HG03571 (cell line): Measurements from ENCODE around the gene UBE2I.

Experiments used
- ATAC-seq: cut with Tn5 transposase; IDR thresholded peaks from one replicate; pipeline ENCODE4 v1.9.1; 2021; ENCODE audit not compliant: unreplicated experiment

Gene UBE2I

GRCh38 chr16:1277151-1277598 lies 32.3 kb upstream of the UBE2I start:
- ATAC-seq, result no peak

DNA sequence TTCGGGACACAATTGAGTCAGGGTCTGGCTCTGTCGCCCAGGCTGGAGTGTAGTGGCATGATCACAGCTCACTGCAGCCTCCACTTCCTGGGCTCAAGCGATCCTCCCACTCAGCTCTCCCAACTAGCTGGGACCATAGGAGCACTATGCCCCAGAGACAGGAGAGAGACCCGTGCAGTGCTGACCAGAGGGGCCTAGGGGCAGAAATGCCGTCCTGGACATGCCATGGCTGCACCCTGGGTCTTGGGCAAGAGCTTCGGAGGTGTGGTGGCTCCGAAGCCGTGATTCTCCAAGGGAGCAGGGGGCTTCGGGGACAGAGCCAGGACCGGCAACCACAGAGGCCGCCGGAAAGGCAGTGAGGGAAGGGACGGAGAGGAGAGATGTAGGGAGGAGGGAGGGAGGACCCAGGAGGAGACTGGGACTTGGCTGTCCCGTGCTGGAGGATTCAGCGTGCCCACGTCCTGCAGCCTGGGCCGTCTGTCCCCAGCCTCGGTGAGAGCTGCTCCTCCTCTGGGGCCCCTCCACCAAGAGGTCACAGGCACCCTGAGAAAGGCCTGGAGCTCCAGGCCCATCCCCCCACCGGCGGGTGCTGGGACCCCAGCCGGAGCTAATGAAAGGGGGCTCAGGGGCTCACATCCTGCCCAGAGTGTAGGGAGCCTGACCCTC lies 31.7 kb upstream of the UBE2I start:
- ATAC-seq, result no peak

DNA sequence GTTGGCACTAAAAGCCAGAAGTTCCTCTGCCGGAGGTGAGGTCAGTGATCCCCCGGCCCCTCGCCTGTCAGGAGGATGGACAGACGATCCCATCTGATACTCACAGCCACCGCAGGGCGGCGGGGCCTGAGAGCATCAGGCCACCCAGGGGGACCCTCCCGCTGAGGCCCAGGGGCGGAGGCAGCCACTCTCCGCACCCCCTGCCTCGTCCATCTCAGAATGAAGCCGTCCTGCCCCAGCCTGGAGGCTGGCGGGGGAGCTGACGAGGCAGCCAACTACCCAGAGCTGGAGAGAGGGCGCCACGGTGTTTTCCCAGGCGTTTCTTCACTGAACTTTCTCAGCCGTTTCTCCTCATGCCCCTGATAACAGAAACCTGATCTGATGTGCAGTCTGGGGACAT lies 31.0 kb upstream of the UBE2I start:
- no peak for ATAC-seq

- ATAC-seq, result no peak
Observed at GRCh38 chr16:1279081-1279944, 30.1 kb upstream of the UBE2I start.

DNA sequence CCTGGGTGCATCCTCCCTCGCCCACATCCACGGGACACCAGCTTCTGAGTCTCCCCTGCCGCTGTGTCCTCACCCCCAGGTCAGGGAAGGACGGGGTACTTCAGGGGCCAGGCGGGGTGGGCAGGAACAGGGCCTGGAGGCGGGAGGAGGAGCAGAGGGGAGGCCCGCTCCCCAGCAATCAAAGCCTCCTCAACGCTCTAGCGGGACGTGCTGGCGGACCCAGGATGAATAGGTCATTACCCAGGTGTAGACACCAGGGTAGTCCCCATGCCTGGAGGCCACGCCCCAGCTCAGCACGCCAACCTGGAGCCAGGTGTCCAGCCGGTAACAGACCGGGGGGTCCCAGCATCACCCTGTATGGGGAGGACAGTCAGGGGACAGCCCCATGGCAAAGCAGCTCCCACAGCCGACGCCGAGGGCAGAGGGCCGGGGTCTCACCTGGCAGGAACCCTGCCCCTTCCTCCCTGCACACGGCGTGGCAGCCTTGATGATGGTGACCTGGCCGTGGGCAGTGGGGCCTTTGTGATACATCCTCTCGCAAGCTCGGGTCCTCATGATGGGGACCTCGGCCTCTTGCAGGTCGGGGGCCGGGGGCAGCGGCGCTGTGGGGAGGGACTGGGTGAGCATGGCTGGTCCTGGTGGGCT lies 29.4 kb upstream of the UBE2I start:
- no peak for ATAC-seq

GRCh38 chr16:1280783-1281182 lies 28.7 kb upstream of the UBE2I start:
- ATAC-seq, result no peak

DNA sequence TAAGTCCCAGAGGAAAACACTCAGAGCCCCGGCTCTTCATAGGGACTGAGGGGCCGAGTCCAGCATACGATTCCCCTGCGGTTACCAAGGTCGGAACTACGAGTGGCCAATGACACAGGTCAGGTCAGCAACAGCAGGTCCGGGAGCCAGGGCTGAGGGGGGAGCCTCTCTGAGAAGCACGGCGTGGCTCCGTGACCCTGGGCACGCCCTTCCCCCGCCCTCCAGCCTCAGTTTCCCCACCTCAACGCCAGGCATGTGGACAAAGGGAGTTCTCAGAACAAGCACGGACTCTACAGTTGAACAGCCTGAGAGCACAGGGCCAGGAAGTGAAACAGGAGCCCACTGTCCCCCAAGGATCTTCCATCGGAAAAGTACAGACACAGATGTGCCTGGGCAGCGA lies 27.9 kb upstream of the UBE2I start:
- ATAC-seq, result no peak

DNA sequence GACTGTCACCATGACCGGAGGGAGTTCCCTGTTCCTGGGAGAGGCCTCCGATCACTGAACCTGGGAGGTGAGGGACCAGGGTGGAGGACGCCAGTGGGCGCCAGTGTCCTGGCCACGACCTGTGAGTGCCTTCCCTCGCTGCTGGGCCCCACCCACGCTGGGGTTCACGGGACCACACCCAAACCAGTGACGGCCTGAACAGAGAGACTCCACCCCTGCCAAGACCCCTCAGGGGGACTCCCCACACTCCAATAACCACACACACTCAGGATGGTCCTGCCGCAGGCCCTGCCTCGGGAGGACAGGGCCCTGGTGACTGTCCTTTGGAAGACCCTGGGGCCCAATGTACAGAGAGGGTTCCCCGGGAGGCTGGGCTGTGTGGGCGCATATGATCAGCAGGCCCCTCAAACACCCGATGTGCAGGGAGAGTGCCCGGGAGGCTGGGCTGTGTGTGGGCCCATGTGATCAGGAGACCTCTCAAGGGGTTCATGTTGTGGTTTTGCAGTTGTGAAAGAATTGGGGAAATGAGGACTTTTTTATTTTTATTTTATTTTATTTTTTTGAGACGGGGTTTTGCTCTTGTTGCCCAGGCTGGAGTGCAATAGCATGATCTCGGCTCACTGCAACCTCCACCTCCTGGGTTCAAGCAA lies 27.0 kb upstream of the UBE2I start:
- no peak for ATAC-seq

DNA sequence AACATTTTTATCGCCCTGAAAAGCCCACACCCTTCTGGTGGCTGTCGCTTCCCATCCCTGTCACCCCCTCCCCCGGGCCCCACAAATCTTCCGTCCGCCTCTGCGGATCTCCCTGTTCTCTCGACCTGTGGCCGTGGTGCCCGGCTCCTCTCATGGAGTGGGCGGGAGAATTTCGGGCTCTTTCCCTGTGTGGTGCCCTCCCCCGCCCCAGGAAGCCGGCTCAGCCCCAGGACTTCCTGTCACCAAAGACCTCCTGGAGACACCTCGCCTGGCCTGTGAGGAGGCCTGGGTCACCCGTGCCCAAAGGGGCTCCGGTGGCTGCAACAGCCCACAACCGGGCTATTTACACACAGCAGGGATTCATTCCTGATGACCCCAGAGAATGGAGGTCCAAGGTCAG lies 26.1 kb upstream of the UBE2I start:
- ATAC-seq, result no peak

DNA sequence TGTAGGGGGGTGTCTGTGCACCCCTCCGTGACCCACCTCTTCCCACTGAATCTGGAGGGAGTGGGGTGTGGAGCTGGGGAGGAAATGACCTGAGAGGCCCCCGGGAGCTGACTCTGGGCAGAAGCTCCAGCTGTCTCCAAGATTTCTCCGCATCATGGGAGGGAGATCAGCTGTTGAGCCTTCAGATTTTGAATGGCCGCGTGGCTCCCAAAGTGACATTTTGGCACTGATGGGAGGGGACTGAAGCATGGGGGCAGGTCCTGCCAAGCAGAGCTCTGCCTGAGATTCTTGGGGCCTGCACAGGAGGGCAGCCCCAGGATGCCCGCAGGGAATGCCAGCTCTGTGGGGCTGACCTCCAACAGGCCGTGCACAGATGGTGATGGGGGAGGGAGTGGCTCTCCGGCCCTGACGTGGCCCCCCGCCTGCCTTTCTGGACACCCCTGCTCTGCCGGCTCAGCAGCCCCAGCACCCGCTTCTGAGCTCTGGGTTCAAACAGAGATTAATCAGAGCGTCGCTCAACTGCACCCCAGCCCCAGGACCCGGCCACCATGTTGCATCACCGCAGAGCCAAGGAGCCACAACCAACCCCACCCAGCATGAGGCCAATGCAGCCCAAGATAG lies 25.3 kb upstream of the UBE2I start:
- no peak for ATAC-seq

DNA sequence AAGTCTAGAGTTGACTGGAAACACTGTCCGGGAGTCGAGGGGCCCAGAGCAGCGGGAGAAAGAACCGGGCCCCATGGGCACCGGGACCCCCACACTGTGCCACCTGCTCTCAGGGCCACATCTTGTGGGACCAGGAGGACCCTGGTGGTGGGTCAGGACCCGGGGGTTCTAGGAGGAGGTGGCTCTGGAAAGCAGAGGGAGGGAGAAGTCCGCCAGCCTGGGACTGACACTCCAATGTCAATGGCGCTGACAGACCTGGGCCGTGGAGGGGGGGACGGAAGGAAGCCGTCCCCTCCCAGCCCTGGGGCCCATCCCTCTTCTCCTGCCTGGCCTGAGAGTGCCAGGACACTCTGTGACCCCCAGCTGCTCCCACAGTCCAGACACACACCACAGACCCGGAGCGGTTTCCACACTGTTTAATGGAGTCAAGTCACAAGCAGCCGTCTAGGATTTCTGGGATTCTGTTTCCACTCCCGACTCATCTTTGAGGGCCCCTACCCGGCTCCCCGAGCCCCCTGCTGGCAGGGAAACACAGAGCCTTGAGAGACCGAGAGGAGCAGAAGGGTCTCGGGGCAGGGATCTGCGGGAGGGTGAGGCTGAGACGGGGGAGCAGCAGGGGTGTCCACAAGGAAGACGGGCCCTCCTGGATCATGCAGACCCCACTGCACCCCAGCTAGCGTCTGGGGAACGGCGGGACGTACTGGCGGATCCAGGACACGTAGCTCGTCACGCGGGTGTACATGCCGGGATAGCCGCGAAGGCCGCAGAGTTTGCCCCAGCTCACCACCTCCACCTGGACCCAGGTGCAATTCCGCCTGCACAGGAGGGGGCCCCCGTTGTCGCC lies 23.5 kb upstream of the UBE2I start:
- ATAC-seq, result no peak

DNA sequence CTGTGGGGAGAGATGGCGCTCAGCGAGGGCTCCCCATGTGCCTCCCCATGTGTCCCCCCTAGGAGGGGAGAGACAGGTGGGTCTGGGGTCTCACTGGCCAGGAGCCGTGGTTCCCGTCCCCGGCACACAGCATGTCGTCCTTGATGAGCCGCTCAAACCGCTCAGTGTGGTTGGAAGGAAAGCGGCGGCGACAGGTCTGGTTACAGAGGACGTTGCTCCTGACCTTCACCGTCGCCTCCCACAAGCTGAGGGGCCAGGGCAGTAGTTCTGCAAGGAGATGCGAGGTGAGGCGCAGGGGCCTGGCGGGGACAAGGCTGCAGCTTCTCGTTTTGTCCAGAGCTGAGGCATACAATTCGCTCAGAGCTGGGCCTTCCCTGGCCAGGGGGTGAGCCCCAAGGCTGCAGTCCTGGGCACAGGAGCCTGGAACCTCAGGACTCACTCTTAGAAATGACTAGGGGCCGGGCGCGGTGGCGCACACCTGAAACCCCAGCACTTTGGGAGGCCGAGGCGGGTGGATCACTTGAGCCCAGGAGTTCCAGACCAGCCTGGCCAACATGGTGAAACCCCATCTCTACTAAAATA lies 22.8 kb upstream of the UBE2I start:
- ATAC-seq, result no peak

GRCh38 chr16:1287982-1288670 lies 21.3 kb upstream of the UBE2I start:
- ATAC-seq, result no peak

DNA sequence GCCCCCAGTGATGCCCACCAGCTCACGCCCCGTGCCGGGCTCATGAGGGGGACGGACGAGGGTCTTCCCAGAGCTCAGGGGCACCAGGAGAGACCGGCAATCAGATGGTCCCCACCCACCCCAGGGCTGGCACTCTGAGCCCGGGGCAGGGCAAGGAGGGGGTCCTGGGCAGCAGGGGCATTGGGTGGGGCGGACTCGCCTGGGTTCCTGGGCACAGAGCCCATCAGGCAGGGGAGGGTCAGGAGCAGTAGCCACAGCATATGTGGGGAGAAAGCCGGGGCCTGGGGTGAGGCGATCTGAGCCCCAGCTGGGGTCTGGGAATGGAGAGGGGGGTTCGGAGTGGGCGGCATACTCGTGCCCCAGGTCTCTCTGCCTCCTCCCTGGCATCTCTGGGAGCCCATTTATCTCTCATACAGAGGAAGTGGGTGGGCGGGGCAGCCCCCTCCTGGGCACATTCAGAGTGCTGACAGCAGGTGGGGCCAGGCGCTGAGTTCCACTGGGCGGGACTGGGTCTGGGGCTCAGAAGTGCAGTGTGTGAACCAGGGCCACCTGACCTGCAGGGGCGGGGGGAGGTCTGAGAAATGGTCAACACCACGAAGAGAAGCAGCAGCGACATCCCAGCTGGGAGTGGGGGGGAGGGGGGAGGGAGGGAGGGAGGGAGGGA lies 20.5 kb upstream of the UBE2I start:
- no peak for ATAC-seq

GRCh38 chr16:1289477-1289866 lies 20.0 kb upstream of the UBE2I start:
- no peak for ATAC-seq

GRCh38 chr16:1290063-1290501 lies 19.4 kb upstream of the UBE2I start:
- ATAC-seq, result no peak

GRCh38 chr16:1290860-1291575 lies 18.4 kb upstream of the UBE2I start:
- no peak for ATAC-seq

DNA sequence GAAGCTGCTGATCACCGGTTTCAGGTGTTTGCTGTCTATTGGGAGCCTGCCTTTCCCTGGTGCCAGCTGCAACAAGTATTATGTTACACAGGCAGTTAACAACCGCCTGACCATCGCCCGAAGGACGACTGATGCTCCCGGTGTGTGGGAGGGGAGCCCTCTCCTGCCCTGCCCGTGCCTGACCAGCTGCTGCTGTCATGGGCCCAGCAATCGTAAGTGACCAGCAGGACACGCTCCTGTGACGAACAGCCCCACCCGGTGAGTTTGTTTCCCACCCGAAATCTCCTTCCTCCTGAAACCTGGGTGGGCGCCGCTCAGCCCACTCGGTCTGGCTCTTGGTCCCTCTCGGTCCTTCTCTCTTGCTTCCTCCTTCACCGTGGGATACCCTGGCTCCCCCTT lies 17.9 kb upstream of the UBE2I start:
- ATAC-seq, result no peak
